Ascending aorta (tissue), 2 donors: ENCODE results near the gene TNFAIP3. TPM values are rescaled to one million over a fixed set of nuclear protein-coding genes. Genes with fewer than 3 reads are reported as not detected.
"Not testable (repeated sequence)": the region's sequence is repeated elsewhere in the genome, so short reads cannot be mapped to it uniquely, and the experiment has no call there.

Experiments
- DNase-seq, 2 donors: peaks; one replicate each; pipeline ENCODE4 v3.0.0-alpha.2; 2019; ENCODE audit warnings: low spot score in 2 of 2
- H3K27ac ChIP-seq, 2 donors: fragments of 200-600 bp; sonication (generic); one replicate each; pipeline ENCODE4 v1.5.1; 2016 to 2017; ENCODE audit warnings: mild to moderate bottlenecking in 1 of 2
- H3K27me3 ChIP-seq: fragments of 200-600 bp; sonication (generic); one replicate; pipeline ENCODE4 v1.5.1; 2017
- H3K36me3 ChIP-seq, 2 donors: fragments of 200-600 bp; sonication (generic); one replicate each; pipeline ENCODE4 v1.5.1; 2016
- H3K4me1 ChIP-seq, 2 donors: fragments of 200-600 bp; sonication (generic); one replicate each; pipeline ENCODE4 v1.5.1; 2016 to 2017; ENCODE audit warnings: mild to moderate bottlenecking in 1 of 2
- H3K4me3 ChIP-seq, 2 donors: fragments of 200-600 bp; sonication (generic); one replicate each; pipeline ENCODE4 v1.5.1; 2016 to 2017; ENCODE audit warnings: mild to moderate bottlenecking in 1 of 2
- H3K9me3 ChIP-seq, 2 donors: fragments of 200-600 bp; sonication (generic); one replicate each; pipeline ENCODE4 v1.5.1; 2016
- CTCF ChIP-seq, 3 experiments: fragments of 200-600 bp in 2 of 3; fragments of 450-650 bp in 1 of 3; sonication (generic) in 2 of 3; IDR thresholded peaks; one replicate each; pipeline ENCODE4 v1.5.1; 2016 to 2019; ENCODE audit warnings: antibody characterized with exemption in 3 of 3, mild to moderate bottlenecking in 1 of 3, moderate library complexity in 1 of 3
- intact Hi-C: fragments of 100-400 bp; cut with DNase I; formaldehyde crosslinking; loops from one replicate; pipeline ENCODE4 v1.15.1; 2023
- total RNA-seq: library from RNA; depleted of rRNA; stranded (reverse); fragments of >200 nt; gene quantifications from one replicate; pipeline ENCODE4 v1.1.0, GENCODE V29; 2016

The TNFAIP3 gene
- total RNA-seq, 1 donor from 2014 or later, result 24.5 TPM

- no peak for TF ChIP-seq CTCF (IDR thresholded peaks at IDR 0.05)
- peaks cover 0 to 4% of the 10 kb centered on the region in 2 donors for H3K9me3 ChIP-seq
- intact Hi-C loops, result no loop called here
- H3K27ac ChIP-seq, result no peak overlapping the region
- no peak overlapping the region for H3K4me3 ChIP-seq
- no peak for DNase-seq
- no peaks in the 10 kb centered on the region for H3K36me3 ChIP-seq
- no peaks in the 10 kb centered on the region for H3K4me1 ChIP-seq
- H3K27me3 ChIP-seq, result no peaks in the 10 kb centered on the region
Observed at GRCh38 chr6:137893181-137893580, 26.1 kb downstream of the TNFAIP3 start.

GRCh38 chr6:137893726-137894125 lies 26.7 kb downstream of the TNFAIP3 start:
- TF ChIP-seq CTCF (IDR thresholded peaks at IDR 0.05), result no peak
- intact Hi-C loops, result no loop called here
- no peak for DNase-seq
- no peak overlapping the region for H3K27ac ChIP-seq
- H3K27me3 ChIP-seq, result no peaks in the 10 kb centered on the region
- H3K4me3 ChIP-seq, result no peak overlapping the region
- no peaks in the 10 kb centered on the region for H3K9me3 ChIP-seq
- H3K4me1 ChIP-seq, result no peaks in the 10 kb centered on the region
- no peaks in the 10 kb centered on the region for H3K36me3 ChIP-seq

- H3K36me3 ChIP-seq, H3K27ac ChIP-seq, H3K9me3 ChIP-seq, DNase-seq, intact Hi-C loops, H3K4me3 ChIP-seq, H3K4me1 ChIP-seq, H3K27me3 ChIP-seq: not testable (repeated sequence)
Observed at GRCh38 chr6:137894378-137894777, 27.3 kb downstream of the TNFAIP3 start.

- no peak for DNase-seq
- no peak for TF ChIP-seq CTCF (IDR thresholded peaks at IDR 0.05)
- no peaks in the 10 kb centered on the region for H3K27me3 ChIP-seq
- H3K9me3 ChIP-seq, result no peaks in the 10 kb centered on the region
- no peak overlapping the region for H3K4me3 ChIP-seq
- H3K27ac ChIP-seq, result no peak overlapping the region
- H3K4me1 ChIP-seq, result no peaks in the 10 kb centered on the region
- H3K36me3 ChIP-seq, result no peaks in the 10 kb centered on the region
- intact Hi-C loops, result no loop called here
Observed at GRCh38 chr6:137894779-137895385, 27.8 kb downstream of the TNFAIP3 start.

- TF ChIP-seq CTCF (IDR thresholded peaks at IDR 0.05), result no peak
- DNase-seq, result no peak
- Histone ChIP-seq H3K9me3 (no peaks in the 10 kb centered on the region), H3K27ac (no peak overlapping the region), H3K4me3 (no peak overlapping the region), H3K36me3 (no peaks in the 10 kb centered on the region), H3K4me1 (no peaks in the 10 kb centered on the region), H3K27me3 (no peaks in the 10 kb centered on the region)
- intact Hi-C loops, result no loop called here
Observed at GRCh38 chr6:137896647-137897046, 29.6 kb downstream of the TNFAIP3 start.

GRCh38 chr6:137900815-137901214 lies 33.8 kb downstream of the TNFAIP3 start:
- H3K36me3 ChIP-seq, result no peaks in the 10 kb centered on the region
- H3K4me1 ChIP-seq, result no peaks in the 10 kb centered on the region
- H3K27me3 ChIP-seq, result no peaks in the 10 kb centered on the region
- TF ChIP-seq CTCF (IDR thresholded peaks at IDR 0.05), result no peak
- DNase-seq, result no peak
- no peaks in the 10 kb centered on the region for H3K9me3 ChIP-seq
- H3K4me3 ChIP-seq, result no peak overlapping the region
- intact Hi-C loops, result no loop called here
- H3K27ac ChIP-seq, result no peak overlapping the region
